NCI-H2227 (cell line): ENCODE results near the gene SIX6.
"Not testable (repeated sequence)": the region's sequence is repeated elsewhere in the genome, so short reads cannot be mapped to it uniquely, and the experiment has no call there.

Experiments
- DNase-seq: peaks from one replicate; lab custom pipeline; 2025; ENCODE audit not compliant: unreplicated experiment; lab: John Stamatoyannopoulos, UW

SIX6 gene

DNA sequence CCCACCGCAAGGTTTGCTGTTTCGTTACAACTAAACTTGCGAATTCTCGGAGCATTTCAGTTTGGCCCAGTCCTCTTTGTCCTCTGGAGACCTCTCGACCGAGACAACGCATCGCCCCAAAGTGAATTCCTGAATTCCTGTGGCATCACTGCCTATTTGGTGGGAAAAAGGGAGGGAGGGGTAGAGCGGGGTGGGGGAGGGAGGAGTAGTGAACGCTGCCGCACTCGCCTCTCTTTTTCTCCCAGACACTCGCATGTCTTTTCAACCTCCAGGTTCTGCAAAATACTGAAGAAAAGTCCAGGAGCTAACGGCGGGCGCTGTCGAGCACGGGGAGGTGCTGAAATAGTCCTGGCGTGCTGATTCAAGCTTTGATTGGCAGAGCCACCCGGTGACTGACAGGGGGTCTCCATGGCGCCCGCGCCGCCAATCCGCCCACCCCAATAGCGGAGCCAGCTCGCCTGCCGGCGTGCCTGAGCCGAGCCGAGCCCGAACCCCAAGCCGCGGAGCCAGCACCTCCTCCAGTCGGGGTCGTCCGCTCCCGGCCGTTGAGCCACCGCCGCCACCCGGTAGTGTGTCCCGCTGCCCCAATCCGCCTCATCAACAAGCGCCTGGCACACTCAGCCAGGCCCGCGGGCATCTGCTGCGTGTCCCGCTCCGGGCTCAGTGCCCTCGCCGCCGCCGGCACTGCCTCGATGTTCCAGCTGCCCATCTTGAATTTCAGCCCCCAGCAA, at the start of gene SIX6:
Gene SIX6, plus strand, starts transcription at position 440 of the 731 bp plus-strand sequence. Its CDS starts 253 bp downstream, at position 693.
- peak; percentile 67 for DNase-seq

DNA sequence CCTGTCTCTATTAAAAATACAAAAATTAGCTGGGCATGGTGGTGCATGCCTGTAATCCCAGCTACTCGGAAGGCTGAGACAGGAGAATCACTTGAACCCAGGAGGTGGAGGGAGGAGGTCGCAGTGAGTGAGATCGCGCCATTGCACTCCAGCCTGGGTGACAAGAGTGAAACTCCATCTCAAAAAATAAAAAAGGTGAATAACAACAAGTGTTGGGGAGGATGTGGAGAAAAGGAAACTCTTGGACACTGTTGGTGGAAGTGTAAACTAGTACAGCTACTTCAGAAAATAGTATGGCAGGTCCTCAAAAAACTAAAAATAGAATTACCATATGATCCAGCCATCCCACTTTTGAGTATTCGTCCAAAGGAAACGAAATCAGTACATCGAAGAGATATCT, 28.7 kb upstream of the SIX6 start:
- DNase-seq, result not testable (repeated sequence)

DNA sequence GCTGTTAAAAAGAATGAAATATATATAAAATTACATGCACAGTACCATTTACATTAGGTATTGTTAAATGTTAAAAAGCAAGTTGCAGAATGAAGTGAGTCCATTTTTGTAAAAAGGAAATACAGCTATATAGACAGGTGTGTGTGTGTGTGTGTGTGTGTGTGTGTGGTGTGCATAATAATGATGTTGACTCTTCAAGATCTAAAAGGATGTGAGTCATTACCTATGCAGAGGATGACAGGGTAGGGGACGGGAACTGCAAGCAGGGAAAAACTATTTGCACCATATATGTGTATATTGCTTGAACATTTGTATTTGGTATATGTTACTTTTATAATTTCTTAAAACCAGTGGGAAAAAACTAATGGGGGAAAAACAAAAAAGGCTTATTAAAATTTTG, 26.2 kb upstream of the SIX6 start:
- DNase-seq, result no peak

DNA sequence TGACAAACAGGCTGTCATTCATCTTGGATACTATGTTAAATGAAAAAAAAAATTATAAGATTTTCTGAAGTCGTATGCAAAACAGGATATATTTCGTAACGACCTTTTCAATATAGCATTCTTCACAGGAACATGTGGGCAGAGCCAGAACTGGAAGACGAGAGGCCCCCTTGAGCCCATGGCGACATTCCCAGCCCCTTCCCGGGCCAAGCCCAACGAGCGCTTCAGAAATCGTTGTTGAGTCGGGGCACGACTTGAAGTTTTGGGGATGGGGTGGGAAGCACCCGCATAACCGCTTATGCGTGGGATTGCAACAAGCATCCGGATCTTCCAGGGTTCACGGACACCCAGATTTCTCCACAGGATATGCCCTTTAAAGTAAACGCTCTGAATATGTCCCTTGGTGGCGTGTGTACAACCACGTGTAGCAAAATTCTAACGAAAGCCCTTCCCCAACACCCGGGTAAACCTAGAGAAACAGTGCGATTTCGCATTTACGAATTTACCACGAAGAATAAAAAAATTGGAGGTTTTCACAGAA, 23.8 kb upstream of the SIX6 start:
- DNase-seq, result peak; percentile 47

DNA sequence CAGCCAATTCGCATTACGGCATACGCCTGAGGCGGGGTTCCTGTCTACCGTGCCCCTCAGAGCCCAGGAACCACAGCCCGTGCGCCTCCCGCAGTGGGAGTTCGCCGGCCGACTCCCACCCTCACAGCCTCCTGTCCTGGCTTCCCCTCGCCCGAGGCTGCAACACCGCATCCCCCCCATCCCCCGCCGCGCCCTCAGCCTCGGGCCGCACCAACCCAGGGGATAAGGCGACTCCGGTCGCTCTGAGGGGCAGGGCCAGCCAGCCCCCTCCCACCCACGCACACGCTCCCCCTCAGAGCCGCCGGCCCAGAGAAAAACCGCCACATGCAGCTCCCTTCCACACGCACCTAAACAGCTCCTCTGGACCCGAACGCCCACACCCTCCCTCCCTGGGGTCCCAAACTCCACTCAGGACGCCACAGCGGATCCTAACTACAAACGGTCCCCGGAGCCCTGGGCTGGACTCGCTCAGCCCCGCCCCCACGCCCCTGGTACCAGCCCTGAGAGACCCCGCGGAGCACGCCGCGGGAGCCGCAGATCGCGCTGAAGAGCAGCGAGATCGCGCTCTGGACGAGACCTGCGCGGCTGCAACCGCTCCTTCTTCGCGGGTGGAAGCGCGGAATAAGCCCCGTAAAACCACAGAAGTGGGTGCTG, 23.2 kb upstream of the SIX6 start, which contains the start of gene C14orf39:
Gene C14orf39, minus strand, starts transcription at position 466 of the 654 bp plus-strand sequence. CDS start 985 bp downstream, outside the sequence.
- peak; percentile 92 for DNase-seq

DNA sequence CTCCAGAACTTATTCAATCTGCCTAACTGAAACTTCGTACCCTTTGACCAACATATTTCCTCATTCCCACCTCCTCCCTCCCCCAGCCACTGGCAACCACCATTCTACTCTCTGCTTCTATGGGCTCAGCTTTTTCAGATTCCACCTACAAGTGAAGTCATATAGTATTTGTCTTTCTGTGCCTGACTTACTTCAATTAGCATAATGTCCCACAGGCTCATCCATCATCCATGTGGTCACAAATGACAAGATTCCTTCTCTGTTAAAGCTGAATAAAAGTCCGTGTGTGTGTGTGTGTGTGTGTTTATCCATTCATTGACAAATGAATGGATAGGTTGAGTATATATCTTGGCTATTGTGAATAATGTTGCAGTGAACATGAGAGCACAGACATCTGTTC, 21.7 kb upstream of the SIX6 start:
- no peak for DNase-seq

DNA sequence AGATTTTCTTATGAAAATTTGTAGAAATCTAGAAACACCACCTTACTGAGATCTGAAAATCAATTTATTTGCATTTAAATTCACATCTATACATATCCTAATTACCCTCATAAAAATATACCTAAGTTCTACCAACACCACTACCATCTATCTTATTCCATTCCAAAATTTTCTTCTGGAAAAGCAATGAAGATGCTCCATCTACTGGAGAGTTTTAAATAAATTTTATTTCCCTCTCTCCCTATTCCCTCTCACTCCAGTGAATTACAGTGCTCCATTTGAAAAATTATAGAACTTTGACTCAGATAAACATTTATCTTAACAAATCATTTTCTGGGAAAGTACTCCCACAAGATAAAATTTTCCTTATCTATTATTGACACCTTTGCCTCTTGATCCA, 20.8 kb upstream of the SIX6 start:
- peak; percentile 23 for DNase-seq

DNA sequence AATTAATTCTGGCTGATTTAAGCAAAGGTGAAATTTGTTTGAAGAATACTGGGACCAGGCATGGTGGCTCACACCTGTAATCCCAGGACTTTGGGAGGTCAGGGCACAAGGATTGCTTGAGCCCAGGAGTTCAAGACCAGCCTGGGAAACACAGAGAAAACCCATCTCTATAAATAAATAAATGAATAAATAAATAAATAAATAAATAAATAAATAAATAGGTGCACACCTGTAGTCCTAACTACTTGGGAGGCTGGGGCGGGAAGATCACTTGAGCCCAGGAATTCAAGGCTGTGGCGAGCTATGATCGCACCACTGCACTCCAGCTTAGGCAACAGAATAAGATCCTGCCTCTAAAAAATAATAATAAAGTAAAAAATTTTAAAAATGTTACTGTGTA, 18.7 kb upstream of the SIX6 start:
- DNase-seq, result no peak

DNA sequence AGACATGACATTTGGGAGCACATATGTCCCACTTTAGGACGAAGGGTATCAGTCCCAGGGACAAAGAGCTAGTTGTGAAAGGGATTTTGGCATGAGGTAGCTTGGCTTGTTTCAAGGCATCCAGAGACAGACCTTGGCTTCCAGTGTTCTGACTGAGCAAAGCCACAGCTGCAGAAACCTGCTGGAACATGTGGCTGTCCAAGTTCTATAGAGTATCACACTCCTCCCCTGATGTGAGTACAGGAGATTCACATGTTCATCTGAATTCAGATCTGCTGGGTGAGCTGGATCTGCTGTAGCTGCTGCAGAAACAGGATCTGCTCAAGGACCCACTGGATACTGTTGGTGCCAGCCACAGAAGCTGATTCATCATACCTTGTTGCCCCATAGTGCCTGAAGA, 13.0 kb upstream of the SIX6 start:
- DNase-seq, result no peak

DNA sequence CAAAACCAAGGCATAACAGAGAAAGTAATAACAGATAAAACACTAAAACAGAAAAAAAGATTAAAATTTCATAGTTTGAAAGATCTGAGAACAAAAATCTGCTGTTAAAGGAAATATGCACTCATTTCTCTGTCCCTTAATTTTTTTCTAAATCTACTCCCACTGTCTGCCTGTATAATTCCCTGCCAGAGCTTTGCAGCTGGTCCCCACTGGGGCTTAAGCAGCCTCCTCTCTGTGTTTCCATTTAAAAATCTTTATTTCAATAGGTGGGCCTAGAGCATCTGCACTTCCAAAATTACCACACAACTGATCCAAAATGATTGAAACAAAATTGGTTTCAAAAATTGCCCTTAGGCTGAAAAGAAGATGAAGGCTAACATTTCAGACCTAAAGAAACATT, 6.4 kb upstream of the SIX6 start:
- DNase-seq, result no peak

DNA sequence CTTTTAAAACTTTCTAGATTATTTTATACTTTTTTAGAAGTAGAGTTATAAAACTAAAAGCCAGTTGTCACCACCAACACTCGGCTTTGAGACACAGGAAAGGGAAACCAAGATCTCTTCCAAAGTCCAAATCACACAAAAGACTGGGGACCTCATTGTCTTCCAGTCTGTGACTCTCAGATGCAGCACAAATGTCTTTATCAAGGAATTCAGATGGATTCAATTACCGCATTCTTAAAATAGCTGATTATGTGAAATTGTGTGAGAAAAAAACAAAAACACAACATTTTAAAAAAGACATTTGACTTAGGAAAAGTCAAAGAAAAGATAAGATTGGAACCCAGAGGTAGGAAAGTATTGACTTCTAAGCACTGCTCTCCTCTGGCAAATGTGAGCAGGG, 3.5 kb upstream of the SIX6 start:
- DNase-seq, result no peak

DNA sequence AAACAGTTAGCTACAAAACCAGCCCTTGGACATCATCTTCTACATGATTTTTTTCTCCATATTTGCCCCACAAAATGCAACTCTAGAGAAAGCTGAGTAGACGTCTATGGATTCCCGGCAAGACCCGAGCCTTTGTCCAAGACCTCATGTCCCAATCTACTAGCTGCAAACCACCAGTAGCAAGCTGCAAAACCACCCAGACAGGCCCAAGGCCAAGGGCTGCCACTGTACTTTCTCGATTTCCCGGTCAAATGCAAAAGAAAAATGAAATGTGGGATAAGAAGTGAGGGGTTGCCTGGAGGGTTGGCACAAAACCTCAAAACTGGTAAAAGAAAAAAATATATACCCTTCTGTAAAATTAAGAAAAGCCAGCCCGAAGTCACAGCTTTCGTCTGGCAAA, 2.9 kb upstream of the SIX6 start:
- no peak for DNase-seq

DNA sequence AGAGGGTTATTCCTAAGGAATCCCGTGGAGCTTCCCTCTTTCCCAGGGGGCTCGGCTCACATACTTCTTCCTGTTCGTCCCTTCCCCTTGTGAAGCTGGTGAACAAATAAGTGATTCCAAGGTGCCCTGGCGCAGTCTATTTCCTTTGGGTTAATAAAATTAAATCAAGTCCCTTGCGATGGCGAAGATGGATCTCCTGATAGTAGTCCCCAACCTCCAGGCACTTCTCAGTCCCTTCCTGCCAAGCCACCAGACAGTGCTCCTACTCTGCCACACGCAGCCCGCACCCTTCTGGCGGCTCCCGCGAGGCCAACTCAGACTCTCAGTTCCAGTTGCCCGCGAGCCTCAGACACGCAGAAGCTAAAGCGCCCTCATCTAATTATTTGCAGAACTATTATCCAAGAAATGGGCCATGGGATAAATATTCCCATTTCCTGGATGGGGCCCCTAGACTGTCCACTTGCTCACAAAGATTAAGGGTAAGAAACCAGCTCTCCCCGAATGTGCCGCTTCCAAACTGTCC, 2.4 kb upstream of the SIX6 start:
- DNase-seq, result no peak

DNA sequence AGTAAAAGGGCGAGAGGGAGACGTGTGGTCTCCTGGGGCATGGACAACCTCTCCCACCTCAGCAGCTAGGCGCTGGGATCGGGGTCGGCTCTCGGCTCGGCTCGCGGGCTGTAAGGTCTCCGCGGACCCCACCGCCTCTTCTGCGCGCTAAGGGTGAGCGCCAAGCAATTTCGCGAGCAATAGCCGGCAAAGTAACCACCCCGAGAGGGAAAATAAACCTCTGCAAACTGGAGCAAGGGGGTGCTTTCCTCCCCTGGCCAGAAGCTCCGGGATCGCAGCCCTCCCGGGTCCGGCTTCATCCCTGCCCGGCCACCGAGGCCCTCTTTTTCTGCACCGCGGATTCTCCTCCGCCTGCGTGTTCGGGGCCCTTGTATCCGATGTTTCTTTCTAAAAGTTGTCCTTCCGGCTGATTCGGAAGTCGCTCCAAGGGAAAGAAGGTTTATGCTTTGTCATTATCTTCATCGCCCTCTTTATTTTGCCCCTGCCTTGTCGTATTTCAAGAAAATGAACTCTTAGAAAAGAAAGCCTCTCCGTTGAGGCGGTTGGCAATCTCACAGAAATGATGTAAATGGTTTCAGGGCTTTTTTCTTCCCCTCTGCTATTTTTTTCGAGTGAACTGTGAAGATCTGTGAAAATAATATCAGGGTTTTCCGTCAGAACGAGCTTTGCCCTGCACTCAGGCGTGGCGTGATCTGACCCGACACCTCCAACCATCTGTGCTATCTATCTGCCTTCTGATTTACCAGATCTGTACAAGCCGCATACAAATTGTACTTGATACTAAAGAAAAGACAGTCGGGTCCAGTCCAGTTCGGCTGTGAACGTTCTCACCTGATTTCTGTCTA, 1.7 kb upstream of the SIX6 start:
- DNase-seq, result no peak

DNA sequence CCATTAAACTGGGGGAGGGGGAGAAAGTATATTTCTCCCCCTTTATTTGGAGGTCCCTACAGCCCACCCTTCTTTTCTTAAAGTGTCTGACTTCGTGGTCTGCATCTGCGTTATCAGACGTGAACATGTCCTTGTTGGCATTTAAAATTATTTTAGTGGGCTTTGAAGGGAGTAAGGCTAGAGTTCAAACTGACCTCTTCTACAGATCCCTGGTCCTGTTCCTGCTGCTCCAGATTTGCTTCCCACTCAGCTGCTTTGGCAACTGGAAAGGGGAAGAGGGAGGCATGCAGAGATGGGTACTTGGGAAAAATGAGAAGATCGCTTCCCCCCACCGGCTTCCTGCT, 611 bp upstream of the SIX6 start:
- no peak for DNase-seq

DNA sequence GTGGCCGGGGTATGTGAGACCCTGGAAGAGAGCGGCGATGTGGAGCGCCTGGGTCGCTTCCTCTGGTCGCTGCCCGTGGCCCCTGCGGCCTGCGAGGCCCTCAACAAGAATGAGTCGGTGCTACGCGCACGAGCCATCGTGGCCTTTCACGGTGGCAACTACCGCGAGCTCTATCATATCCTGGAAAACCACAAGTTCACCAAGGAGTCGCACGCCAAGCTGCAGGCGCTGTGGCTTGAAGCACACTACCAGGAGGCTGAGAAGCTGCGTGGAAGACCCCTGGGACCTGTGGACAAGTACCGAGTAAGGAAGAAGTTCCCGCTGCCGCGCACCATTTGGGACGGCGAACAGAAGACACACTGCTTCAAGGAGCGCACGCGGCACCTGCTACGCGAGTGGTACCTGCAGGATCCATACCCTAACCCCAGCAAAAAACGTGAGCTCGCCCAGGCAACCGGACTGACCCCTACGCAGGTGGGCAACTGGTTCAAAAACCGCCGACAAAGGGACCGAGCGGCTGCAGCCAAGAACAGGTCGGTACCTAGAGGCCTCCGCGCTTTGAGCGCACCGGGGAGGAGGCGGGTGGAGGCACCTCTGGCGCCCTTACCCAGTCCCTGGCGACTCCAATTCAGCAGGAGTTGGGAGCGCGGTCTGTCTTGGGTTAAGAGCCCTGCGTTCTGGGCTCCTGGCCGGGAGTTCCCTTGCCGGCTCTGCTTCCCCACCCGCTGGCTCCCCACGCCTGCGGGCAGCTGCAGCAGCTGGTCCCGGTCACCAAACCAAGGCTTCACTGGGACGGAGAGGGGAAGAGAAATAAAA, 700 bp downstream of the SIX6 start:
- DNase-seq, result peak; percentile 27

DNA sequence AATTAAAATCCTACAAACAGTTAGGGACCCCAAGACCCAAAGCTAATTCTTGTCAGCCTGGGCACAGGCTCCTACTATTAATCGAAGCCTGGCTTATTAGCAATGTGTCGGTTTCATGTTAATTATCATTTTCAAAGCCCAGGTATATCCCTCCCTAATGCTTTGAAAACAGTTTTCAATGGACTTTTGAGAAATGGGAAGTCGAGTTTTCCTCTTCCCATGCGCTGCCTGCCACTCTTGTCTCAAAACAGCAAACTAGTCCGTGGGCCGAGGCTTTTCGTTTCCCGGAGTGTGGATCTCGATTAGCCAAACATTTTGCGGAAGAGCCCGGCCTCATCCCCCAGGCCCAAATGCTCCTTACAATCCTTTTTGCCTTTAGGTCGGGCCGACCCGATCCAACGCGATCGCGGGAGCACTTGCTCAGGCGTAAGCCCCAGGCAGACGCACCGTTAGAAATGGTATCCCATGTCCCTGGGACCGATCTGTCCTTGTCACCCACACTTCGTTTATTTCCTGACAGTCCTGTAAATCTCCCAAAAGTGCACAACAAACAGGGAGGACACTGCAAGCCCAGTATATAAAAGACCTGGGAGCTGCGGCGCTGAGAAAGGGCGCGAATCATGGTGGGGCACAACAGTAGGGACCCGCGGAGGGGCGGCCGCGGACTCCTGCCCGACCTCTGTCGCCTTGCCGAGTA, 1.5 kb downstream of the SIX6 start:
- no peak for DNase-seq

DNA sequence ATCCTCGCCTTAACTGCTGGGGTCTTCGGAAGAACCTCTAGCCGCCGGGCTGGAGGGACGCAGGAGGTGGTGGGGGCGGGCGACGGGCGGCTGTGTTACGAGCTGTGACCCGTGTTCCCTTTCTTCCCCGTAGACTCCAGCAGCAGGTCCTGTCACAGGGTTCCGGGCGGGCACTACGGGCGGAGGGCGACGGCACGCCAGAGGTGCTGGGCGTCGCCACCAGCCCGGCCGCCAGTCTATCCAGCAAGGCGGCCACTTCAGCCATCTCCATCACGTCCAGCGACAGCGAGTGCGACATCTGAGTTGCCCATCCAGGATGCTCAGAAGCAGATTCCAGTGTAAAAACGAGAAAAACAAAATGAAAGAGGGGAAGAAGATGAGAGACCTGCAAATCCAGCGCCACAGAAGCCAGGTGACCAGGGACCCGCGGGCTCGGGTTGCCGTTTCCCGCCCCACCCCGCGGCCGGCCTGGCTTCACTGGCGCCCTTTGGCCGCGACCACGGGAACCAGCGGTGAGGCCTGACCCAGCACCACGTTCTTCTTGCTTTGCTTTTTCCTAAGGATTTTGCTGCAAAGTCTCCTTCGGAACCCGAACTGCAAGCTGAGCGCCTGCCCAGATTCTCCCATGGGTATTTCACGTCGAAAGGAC, 2.1 kb downstream of the SIX6 start:
- DNase-seq, result peak; percentile 13

DNA sequence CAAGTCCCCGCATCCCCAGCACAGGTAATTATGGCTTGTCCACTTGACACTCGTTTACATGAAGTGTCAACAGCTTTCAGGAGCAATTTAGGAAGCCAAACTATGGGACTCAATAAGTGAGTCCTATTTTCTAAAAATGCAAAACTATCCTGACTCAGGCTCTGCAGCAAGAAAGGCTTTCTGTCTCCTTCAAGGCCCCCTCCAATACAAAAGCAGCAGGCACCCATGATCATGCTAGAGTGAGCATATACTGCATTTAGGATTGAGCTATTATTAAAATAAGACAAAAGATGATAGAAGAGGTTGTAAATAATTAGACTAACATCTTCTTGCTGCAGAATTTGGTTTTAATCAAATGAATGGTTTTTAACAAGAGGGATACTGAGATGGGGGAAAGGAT, 3.2 kb downstream of the SIX6 start:
- DNase-seq, result no peak
